Measurements from ENCODE around the gene SORT1. TPM values are rescaled to one million over a fixed set of nuclear protein-coding genes. Genes with fewer than 3 reads are reported as not detected.
A peak's percentile ranks its signal among the peaks of the same experiment; 100 is the strongest.

The SORT1 gene
- total and polyA plus RNA-seq, 2 of the 13 experiments (the other 11 are each of a cell fraction or from before 2014, with no cell fraction given), result 32.4 to 93.0 TPM

- TF ChIP-seq ZBTB46 (CRISPR knock-in tag; IDR thresholded peaks at IDR 0.05; ENCODE audit: borderline replicate concordance) (no peak), U2AF2 (IDR thresholded peaks at IDR 0.05; ENCODE audit: low read depth, low read length) (no peak), RELA (CRISPR knock-in tag; IDR thresholded peaks at IDR 0.05) (no peak), ZNF350 (CRISPR knock-in tag; IDR thresholded peaks at IDR 0.05; ENCODE audit: borderline replicate concordance, low read depth) (peak; percentile 22; the same call in 1 of the 2 replicates), HMGA1 (CRISPR knock-in tag; conservative IDR thresholded peaks at IDR 0.05) (no peak), REPIN1 (CRISPR knock-in tag; IDR thresholded peaks at IDR 0.05; ENCODE audit: borderline replicate concordance, low read depth) (no peak), ZBTB44 (CRISPR knock-in tag; IDR thresholded peaks at IDR 0.05) (no peak), ZNF12 (CRISPR knock-in tag; IDR thresholded peaks at IDR 0.05) (no peak), FOXA3 (CRISPR knock-in tag; IDR thresholded peaks at IDR 0.05) (no peak), ZNF331 (CRISPR knock-in tag; IDR thresholded peaks at IDR 0.05) (0 out of 2 replicates have a peak, but pooled peaks have one; percentile 42), REL (CRISPR knock-in tag; conservative IDR thresholded peaks at IDR 0.05) (no peak), TEF (CRISPR knock-in tag; IDR thresholded peaks at IDR 0.05) (peak; percentile 84; the same call in 1 of the 2 replicates), ETV6 (CRISPR knock-in tag; conservative IDR thresholded peaks at IDR 0.05) (no peak), SRSF1 (optimal IDR thresholded peaks at IDR 0.05; ENCODE audit: low read depth, low read length) (no peak), YY1 (IDR thresholded peaks at IDR 0.05; ENCODE audit: insufficient read depth, insufficient replicate concordance, low read depth, low read length) (no peak), TP53 (CRISPR knock-in tag; conservative IDR thresholded peaks at IDR 0.05) (no peak), MBD4 (IDR thresholded peaks at IDR 0.05; ENCODE audit: borderline replicate concordance, low read length) (no peak), MXD1 (CRISPR knock-in tag; IDR thresholded peaks at IDR 0.05) (peak; percentile 58; the same call in 1 of the 2 replicates), YEATS2 (CRISPR knock-in tag; IDR thresholded peaks at IDR 0.05; ENCODE audit: borderline replicate concordance) (no peak), GZF1 (CRISPR knock-in tag; IDR thresholded peaks at IDR 0.05) (no peak), AHDC1 (CRISPR knock-in tag; IDR thresholded peaks at IDR 0.05; ENCODE audit: borderline replicate concordance) (no peak)
Observed at GRCh38 chr1:109306832-109307273, 90.9 kb downstream of the SORT1 start, which contains the start of gene MYBPHL (continued).
